ENCODE results near the gene CRACR2B.

- TF ChIP-seq, protein P1, sequence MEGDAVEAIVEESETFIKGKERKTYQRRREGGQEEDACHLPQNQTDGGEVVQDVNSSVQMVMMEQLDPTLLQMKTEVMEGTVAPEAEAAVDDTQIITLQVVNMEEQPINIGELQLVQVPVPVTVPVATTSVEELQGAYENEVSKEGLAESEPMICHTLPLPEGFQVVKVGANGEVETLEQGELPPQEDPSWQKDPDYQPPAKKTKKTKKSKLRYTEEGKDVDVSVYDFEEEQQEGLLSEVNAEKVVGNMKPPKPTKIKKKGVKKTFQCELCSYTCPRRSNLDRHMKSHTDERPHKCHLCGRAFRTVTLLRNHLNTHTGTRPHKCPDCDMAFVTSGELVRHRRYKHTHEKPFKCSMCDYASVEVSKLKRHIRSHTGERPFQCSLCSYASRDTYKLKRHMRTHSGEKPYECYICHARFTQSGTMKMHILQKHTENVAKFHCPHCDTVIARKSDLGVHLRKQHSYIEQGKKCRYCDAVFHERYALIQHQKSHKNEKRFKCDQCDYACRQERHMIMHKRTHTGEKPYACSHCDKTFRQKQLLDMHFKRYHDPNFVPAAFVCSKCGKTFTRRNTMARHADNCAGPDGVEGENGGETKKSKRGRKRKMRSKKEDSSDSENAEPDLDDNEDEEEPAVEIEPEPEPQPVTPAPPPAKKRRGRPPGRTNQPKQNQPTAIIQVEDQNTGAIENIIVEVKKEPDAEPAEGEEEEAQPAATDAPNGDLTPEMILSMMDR (conservative IDR thresholded peaks at IDR 0.05): no peak
- TF ChIP-seq EZH2 (IDR thresholded peaks at IDR 0.05; ENCODE audit: low read depth): no peak
Observed at GRCh38 chr11:836700-837099, 9.0 kb downstream of the CRACR2B start.
